HepG2 (cell line): ENCODE results near the gene CGNL1. TPM values are rescaled to one million over a fixed set of nuclear protein-coding genes. Genes with fewer than 3 reads are reported as not detected.
A peak's percentile ranks its signal among the peaks of the same experiment; 100 is the strongest.

Experiments
- CBX1 ChIP-seq: IDR thresholded peaks from one replicate; pipeline ENCODE4 v1.6.1; 2016; ENCODE audit warnings: antibody characterized with exemption, low read depth
- CTCF ChIP-seq: sonication (generic); formaldehyde crosslinking; IDR thresholded peaks from 2 replicates; pipeline ENCODE4 v1.5.0; 2020; ENCODE audit warnings: mild to moderate bottlenecking, missing genetic modification reagents, moderate library complexity
- KDM4B ChIP-seq: sonication (generic); formaldehyde crosslinking; IDR thresholded peaks from 2 replicates; pipeline ENCODE4 v1.4.0; 2020; ENCODE audit warnings: missing genetic modification reagents
- KLF13 ChIP-seq: sonication (generic); formaldehyde crosslinking; IDR thresholded peaks from 2 replicates; pipeline ENCODE4 v1.4.0; 2020; ENCODE audit warnings: mild to moderate bottlenecking, missing genetic modification reagents
- PAXIP1 ChIP-seq: sonication (generic); formaldehyde crosslinking; conservative IDR thresholded peaks from 2 replicates; pipeline ENCODE4 v1.4.0; 2020; ENCODE audit warnings: mild to moderate bottlenecking, missing genetic modification reagents, moderate library complexity
- SNAPC4 ChIP-seq: sonication (generic); formaldehyde crosslinking; IDR thresholded peaks from 2 replicates; pipeline ENCODE4 v1.4.0; 2020; ENCODE audit warnings: mild to moderate bottlenecking, missing genetic modification reagents
- ZBTB26 ChIP-seq: IDR thresholded peaks from 2 replicates; pipeline ENCODE4 v1.6.1; 2016; ENCODE audit warnings: missing compliant biosample characterization, missing genetic modification reagents, borderline replicate concordance
- ZNF30 ChIP-seq: sonication (generic); formaldehyde crosslinking; IDR thresholded peaks from 2 replicates; pipeline ENCODE4 v1.5.0; 2020; ENCODE audit warnings: mild to moderate bottlenecking, missing genetic modification reagents
- ZNF646 ChIP-seq: sonication (generic); formaldehyde crosslinking; IDR thresholded peaks from 2 replicates; pipeline ENCODE4 v1.9.0; 2021; ENCODE audit warnings: mild to moderate bottlenecking, missing genetic modification reagents
- ZNF792 ChIP-seq: IDR thresholded peaks from 2 replicates; pipeline ENCODE4 v1.6.1; 2016
- polyA plus RNA-seq, 8 experiments: library from polyadenylated mRNA; depleted of rRNA in 3 of 8; stranded (reverse) in 7 of 8; unstranded in 1 of 8; fragments of >200 nt; fragmentation: Illumina TruSeq in 4 of 8; extraction: Trizol in 4 of 8; gene quantifications; 2 replicates each; pipeline versions ENCODE4 v1.2.1 to v1.2.3, GENCODE V29; 2011 to 2016; ENCODE audit warnings: low read depth in 4 of 8, missing spikeins in 1 of 8, mixed read lengths in 1 of 8; ENCODE audit not compliant: insufficient read depth in 1 of 8
- total RNA-seq, 5 experiments: library from RNA; depleted of rRNA; stranded (reverse); fragments of >200 nt; fragmentation: Illumina TruSeq; extraction: Trizol; gene quantifications; 2 replicates each; pipeline ENCODE4 v1.2.3, GENCODE V29; 2016; ENCODE audit warnings: low read depth in 1 of 5

The CGNL1 gene
- total and polyA plus RNA-seq, 2 of the 13 experiments (the other 11 are each of a cell fraction or from before 2014, with no cell fraction given) = 5.6 to 15.6 TPM

GRCh38 chr15:57376696-57377477, 582 bp downstream of the CGNL1 start (continued):
- TF ChIP-seq ZNF646 (CRISPR knock-in tag) (no peak), ZBTB26 (CRISPR knock-in tag) (no peak), KLF13 (CRISPR knock-in tag) (no peak), ZNF30 (no peak), SNAPC4 (CRISPR knock-in tag) (no peak), CTCF (CRISPR knock-in tag) (no peak), PAXIP1 (CRISPR knock-in tag) (peak; percentile 53), CBX1 (no peak), ZNF792 (CRISPR knock-in tag) (no peak), KDM4B (CRISPR knock-in tag) (no peak)
